Stimulated activated CD4-positive, alpha-beta T cell treated with anti-CD3 and anti-CD28 coated beads, Interleukin-1b, Interleukin-23, amount 100 ng/mL, for 48 hours (primary cell): Measurements from ENCODE around the gene AFF2.

Experiments used
- DNase-seq: peaks from one replicate; pipeline ENCODE4 v3.0.0-alpha.2; 2020

AFF2 gene

GRCh38 chrX:149036086-149036485, 535.7 kb downstream of the AFF2 start:
- no peak for DNase-seq

GRCh38 chrX:149037281-149037870, 537.0 kb downstream of the AFF2 start:
- DNase-seq = no peak

GRCh38 chrX:149039057-149039456, 538.6 kb downstream of the AFF2 start:
- no peak for DNase-seq

GRCh38 chrX:149040873-149041535, 540.6 kb downstream of the AFF2 start:
- no peak for DNase-seq

GRCh38 chrX:149043401-149043800, 543.0 kb downstream of the AFF2 start:
- no peak for DNase-seq

GRCh38 chrX:149044471-149044870, 544.1 kb downstream of the AFF2 start:
- no peak for DNase-seq

GRCh38 chrX:149045645-149046210, 545.3 kb downstream of the AFF2 start:
- DNase-seq = no peak
